Measurements from ENCODE around the gene DDR1.
"Not testable (repeated sequence)": the region's sequence is repeated elsewhere in the genome, so short reads cannot be mapped to it uniquely, and the experiment has no call there.

DDR1 gene

DNA sequence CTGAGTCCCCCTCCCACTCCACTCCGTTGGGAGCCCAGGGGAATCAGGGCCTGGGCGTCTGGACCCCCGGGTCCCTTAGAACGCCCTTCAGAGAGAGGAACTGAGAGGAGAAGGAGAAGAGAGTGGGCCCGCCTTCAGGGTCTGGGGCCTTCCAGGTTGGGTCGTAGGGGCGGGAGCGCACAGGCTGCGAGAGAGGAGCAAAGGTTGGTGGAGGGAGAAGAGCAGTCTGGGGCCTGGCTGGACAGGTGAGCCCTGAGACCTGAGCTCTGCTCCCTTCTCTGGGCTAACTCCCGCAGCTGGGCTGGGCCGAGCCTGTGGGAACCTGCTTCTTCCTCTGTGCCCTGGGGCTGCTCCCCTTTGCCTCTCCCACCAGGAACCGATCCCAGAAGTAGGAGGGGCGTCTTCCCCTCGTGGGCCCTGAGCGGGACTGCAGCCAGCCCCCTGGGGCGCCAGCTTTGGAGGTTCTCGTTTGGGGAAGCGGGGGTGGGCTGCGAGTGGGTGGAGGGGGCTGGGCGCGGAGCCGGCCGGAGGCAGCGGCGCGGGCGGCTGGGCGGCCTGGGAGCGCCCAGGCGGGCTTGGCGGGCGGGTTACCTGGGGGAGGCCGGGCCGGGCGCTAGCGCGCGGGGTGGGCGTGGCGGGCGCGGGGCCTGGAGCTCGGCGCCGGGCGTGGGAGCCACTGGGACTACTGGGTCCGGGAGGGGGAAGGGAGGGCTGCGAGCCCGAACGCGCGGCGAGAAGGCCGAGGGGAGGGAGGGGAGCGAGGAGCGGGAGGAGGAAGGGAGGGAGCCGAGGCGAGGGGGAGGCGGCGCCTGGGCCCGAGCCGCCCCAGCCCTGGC lies at the start of gene DDR1:
DDR1 (plus strand) TSS at position 835 of the 836 bp plus-strand sequence. CDS start 4,211 bp downstream, outside the sequence.
- peak; percentile 88 for DNase-seq

DNA sequence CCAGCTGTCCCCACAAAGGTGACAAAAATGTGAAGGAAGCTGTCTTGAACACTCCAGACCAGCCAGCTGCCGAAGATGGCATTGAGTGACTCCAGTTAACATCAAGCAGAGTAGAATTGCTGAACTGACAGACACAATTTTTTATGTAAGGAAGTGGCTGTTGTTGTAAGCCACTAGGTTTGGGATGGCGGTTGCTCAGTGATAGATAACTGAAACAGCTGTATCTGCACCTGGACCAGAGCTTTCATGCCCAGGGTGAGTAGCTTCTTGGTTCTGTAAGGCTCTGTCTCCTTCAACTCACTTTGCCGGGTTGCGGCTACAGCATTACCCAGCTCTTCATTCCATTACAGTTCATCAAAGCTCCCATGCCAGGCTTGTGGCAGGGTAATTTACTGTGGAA lies 49.7 kb upstream of the DDR1 start:
- no peak for DNase-seq

DNA sequence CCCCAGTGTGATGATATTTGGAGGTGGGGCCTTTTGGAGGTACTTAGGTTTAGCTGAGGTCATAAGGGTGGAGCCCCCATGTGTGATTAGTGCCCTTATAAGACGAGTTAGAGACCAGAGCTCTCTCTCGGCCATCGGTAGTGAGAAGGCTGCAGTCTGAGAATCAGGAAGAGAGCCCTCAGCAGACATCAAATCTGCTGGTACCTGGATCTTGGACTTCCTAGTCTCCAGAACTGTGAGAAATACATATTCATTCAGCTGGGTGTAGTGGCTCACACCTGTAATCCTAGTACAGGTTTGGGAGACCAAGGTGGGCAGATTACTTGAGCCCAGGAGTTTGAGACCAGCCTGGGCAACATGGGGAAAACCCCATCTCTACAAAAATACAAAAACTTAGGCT lies 48.7 kb upstream of the DDR1 start:
- DNase-seq: no peak

DNA sequence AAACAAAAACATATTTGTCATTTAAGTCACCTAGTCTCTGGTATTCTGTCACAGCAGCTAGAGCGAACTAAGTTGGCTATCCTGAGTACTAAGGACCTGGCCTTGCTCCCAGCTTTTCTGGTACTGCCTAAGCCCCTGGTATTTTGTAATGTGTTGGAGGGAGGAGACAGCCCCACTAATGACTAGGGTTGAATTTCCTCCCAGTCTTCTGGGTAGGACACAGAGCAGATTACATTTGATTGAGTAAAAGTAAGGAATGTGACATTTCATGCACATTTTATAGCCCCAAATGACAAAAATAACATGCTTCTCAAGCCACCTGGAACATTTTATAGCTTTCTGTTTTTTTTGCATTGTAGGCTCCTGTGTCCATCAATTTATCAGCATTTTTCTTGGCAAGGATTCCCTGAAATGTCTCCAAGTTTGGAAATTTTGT lies 47.9 kb upstream of the DDR1 start:
- DNase-seq: no peak

DNA sequence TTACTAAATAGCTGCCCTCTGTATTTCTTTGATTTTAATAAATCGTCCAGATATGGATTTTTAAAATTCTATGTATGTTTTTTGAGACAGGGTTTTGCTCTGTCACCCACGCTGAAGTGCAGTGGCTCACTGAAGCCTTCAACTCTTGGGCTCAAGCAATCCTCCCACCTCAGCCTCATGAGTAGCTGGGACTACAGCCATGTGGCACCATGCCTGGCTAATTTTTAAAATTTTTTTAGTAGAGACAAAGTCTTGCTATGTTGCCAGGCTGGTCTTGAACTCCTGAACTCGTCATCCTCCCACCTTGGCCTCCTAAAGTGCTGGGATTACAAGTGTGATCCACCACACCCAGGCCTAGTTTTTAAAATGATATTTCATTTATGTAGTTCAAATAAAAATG lies 47.4 kb upstream of the DDR1 start:
- DNase-seq: no peak

DNA sequence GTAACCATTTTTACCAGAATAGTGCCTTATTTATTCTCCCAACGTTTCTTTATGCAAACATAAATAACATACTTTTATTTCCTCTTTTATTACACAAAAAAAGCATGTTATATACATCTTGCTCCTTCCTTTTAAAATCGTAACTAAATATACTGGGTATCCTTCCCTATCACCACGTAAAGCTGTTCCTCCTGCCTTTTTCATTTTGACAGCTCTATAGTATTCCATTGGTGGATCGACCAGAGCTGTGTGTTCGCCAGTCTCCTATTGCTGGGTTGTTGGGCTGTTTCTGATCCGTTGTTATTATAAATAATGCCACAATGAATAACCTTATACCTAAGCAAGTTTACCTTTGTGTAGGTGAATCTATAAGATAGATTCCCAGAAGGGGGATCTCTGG lies 46.9 kb upstream of the DDR1 start:
- no peak for DNase-seq

DNA sequence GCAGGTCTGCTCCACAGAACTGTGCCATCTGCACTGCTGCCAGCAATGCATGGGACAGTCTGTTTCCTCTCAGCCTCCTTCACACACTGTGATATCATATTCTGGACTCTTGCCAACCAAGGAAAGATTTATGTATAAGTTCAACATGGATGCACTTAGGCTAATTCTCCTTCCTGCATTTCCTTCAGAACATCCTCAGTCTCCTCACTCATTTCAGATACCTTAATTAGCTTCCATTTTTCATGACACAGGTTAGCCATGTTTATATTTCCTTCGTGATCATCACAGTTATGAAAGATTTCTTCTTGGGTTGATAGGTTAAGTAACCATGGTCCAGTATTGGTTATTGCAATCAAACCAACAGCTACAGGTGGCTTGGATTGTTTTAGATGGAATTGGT lies 46.4 kb upstream of the DDR1 start:
- DNase-seq: peak; percentile 75

DNA sequence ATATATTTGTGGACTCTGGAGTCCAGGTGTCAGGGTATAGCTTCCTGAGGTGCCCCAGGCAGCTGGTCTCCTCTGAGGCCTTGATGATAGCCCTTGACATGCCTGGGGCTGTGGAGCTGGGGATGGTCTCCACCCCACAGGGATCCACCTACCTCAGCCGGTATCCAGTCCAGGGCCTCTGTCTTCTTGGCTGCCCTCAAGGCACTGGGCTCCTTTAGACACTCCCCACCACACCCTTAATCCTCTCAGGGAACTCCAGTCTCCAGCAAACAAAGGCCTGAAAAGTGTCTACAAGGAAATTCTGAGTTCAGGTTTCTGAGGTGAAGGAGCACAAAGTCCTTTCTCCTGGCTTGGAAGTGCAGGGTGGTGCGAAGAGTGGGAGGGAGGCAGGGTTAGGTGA lies 44.6 kb upstream of the DDR1 start:
- DNase-seq: no peak

DNA sequence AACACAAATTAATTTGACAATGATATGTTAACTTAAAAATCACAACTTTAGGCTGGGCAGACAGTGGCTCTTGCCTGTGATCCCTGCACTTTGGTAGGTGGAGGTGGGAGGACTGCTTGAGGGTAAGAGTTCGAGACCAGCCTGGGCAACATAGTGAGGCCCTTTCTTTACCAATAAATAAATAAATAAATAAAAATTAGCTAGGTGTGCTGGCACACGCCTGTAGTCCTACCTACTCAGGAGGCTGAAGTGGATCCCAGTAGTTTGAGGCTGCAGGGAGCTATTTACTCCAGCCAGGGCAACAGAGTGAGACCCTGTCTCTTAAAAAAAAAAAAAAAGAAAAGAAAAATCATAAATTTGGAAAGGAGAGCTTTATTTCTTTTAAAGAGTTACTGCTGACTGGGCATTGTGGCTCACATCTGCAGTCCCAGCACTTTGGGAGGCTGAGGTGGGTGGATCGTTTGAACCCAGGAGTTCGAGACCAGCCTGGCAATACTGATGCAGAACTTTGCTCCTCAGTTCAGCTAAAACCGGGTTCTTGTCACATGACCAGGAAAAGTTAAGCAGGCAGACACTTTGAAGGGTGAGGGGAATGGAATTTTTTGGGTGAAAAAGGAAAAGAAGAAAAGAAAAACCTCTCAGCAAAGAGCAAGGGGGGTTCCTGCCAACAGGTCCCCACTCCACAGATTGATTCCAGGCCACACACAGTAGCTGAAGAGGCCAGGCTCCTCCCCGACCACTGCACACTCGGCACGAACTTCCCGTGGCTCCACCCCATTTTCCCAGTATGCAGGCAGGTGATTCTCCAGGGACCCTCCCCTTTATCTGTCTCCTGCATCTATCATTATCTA lies 44.0 kb upstream of the DDR1 start:
- no peak for DNase-seq

DNA sequence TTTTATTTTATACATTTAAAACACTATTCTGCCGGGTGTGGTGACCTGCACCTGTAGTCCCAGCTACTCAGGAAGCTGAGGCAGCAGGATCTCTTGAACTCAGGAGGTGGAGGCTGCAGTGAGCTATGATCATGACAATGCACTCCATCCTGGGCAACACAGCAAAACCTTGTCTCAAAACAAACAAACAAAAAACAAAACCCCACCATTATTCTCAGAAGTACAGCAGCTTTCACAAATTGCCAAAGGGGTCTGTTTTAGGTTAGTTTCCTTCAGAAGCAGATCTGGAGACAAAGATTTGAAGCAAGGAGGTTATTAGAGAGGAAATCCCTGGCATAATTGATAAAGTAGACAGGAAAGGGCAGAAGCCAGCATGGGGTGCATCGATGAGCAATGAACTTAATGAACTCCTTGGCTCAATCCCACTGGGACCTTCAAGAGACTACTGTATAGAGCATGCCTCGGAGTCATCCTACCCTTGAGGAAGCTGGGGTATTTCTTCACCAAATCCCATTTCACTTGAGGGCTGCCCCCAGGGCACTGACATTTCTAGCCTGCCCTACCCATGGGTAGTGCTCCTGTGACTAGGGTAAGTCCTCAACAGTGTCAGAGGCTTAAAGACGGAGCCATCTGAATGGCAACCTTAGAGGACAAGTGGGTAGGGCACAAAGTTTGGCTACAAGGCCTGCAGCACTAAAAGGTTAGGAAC lies 43.2 kb upstream of the DDR1 start:
- DNase-seq: no peak

DNA sequence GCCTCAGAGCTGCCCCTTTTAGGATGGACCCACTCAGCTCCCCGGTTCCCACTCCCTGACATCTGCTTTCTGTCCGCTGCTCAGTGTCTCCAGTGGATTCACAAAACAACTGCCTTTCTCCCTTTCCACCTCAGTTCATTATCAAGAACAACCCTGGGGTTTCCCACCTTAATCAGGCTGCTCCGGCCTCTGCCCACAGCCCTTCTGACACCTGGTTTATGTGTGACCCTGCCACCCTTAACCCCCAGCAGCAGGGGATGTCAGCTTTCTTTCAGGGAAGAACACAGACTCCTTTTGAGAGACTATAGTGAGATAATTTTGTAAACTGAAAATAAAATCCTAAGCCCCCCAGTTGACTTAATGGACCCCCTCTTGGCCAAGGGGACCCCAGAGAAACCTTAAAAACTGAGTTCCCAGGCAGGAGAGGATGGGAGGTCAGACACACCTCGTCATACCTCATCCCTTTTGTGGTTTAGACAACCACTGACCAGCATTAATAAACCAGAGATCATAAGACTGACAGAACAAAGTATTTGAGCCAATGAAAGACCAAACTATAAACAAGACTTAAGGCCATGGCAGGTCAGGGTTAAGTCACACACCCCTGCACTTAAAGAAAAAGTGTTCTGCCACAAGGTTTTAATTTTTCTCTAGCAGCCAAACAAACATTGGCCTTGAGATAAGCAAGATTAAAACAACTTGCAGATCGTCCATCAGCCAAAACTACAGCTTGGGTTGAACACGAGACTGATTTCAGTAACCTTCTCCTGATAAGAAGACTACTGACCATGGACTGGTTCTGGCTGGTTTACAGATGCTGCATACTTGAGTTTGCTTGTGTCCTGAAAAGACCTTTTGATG lies 42.4 kb upstream of the DDR1 start:
- no peak for DNase-seq

DNA sequence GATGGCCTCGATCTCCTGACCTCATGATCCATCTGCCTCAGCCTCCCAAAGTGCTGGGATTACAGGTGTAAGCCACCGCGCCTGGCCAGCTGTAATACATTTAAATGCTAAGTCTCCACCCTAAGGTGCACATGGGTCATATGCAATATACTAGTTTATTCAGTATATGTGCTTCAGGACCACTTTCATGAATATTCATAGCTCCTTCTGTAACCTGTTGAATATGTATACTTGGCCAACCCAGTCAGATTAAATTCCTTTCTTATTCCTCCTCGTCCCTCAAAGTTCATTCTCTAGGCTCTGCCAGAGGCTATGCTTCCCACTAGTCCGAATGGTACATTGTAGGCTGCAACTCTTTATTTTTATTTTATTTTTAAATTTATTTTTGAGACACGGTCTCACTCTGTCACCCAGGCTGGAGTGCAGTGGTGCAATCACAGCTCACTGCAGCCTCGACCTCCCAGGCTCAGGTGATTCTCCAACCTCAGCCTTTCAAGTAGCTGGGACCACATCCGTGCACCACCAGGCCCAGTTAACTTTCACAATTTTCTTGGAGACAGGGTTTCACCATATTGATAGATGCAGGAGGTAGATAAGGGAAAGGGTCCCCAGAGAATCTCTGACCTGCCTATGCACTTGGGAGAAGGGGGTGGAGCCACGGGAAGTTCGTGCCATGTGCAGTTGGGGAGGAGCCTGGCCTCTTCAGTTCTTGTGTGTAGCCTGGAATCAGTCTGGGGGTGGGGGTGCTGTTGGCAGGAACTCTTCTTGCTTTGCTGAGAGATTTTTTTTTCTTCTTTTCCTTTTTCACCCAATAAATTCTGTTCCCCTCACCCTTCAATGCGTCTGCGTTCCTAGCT lies 41.3 kb upstream of the DDR1 start:
- DNase-seq: peak; percentile 10

DNA sequence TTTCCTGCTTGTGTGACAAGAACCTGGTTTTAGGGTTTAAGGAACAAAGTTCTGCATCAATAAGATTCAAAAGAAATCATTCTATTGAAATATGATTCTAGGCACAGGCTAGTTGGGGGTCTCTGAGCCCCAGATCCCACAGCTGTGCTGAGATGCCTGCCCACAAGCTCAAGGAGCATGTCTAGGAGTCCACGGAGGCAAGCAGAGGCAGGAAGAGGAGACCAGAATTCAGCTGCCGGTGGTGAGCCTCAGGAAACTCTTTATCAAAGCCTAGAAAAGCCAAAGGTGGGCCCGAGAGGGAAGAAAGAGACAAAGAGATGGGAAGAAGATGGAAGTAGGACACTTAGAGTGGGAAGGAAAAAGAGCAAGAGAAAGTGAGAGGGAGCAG lies 40.7 kb upstream of the DDR1 start:
- DNase-seq: no peak

DNA sequence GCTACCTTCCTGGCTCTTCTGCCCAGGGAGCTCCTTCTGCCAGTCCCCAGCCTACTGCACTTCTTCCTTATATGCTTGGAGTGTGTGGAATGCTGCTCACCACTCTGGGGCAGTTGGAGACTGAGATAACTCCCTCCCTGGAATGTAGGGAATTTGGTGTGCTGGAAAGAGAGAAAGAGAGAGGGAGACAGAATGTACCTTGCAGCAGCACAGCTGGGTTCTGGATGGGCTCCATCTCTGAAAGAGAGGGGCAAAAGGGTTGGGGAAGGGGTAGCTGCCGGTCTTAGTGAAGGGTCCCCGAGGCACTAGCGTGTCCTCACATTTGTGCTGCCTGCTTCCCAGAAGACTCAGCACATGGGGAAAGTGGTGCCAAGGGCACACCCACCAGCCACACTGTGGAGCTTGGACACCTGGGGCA lies 40.2 kb upstream of the DDR1 start:
- DNase-seq: no peak

DNA sequence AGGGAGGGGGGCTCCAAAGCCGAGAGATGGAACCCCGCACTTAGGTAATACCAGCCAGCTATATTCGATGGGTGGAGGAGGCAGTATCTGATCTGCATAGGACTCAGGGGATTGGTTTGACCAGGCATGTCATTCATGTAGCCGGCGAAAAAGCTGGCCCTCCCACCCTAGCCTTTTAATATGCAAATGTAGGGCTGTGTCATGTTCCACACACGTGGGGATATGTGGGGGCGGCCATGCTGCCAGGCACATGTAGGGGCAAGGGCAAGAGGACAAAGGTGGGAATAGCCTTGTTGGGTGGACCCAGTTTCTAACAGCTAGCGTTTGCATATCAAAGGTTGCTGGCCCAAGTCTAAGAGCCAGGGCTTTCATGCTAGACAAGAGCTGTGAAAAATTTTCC lies 39.1 kb upstream of the DDR1 start:
- DNase-seq: no peak

DNA sequence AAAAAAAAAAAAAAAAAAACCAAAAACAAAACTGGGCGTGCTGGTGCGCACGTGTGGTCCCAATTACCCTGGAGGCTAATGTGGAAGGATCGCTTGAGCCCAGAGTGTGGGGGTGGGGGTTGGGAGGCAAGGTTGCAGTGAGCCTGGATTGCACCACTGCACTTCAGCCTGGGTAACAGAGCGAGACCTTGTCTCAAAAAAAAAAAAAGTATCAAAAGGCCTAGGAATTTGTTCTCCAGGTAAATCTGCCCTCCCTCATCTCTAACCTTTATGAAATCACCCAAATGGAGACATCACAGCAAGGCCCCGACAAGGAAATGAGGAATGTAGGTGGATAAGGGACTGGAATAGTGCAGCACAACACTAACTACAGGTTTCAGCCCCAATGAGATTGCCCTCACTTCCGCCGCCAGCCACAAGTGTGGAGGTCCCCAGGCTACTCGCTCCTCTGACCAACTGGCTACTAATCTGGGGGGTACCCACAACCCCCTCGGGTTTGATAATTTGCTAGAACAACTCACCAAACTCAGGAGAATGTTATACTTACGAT lies 36.8 kb upstream of the DDR1 start:
- no peak for DNase-seq

DNA sequence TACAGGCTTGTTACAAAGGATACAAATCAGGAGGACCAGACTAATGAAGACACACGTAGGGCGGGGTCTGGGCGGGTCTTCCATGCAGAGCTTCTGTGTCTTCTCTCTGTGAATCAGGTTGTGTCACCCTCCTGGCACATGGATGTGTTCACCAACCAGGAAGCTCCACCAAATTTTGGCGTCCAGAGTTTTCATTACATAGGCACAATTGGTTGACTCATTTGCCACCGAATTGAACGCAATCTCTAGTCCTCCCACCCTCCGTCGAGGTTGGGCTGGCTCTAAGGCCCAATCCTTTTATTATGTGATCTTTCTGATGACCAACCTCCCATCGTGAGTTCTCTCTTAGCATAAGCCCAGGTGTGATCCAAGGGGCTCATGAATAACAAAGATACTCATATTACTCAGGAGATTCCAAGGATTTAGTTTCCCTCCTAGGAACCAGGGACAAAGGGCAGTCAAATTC lies 36.3 kb upstream of the DDR1 start:
- no peak for DNase-seq

DNA sequence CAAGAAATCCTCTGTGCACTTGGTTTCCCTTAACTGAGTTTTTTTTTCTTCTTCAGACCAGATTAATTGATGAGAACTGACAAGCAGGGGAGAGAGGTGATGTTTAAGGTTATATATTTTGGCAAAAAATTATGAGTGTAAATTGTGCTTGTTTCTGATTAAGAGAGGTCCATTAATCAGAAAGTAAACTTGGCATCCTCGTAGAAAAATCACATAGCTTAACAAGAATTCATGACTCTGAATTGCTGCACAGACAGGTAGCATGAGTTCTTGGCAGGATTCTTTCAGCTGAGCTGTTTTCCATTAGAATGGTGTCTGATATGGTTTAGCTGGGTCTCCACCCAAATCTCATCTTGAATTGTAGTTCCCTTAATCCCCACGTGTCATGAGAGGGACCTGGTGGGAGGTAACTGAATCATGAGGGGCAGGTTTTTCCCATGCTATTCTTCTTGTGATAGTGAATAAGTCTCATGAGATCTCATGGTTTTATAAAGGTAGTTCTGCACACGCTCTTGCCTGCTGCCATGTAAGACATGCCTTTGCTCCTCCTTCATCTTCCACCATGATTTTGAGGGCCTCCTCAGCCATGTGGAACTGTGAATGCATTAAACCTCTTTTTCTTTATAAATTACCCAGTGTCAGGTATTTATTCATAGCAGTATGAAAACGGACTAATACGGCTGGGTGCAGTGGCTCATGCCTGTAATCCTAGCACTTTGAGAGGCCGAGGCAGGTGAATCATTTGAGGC lies 34.2 kb upstream of the DDR1 start:
- no peak for DNase-seq

DNA sequence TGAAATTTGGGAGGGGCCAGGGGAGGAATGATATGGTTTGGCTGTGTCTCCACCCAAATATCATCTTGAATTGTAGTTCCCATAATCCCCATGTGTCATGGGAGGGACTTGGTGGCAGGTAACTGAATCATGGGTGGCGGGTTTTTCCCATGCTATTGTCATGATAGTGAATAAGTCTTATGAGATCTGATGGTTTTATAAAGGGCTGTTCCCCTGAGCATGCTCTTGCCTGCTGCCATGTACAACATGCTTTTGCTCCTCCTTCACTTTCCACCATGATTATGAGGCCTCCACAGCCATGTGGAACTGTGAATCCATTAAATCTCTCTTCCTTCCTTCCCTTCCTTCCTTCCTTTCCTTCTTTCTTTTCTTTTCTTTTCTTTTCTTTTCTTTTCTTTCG lies 31.9 kb upstream of the DDR1 start:
- not testable (repeated sequence) for DNase-seq

All from NCI-H69 (cell line).